Ishikawa (cell line): Measurements from ENCODE around the gene SEM1.

Experiments used
- EP300 ChIP-seq: IDR thresholded peaks from 2 replicates; pipeline ENCODE4 v1.6.1; 2012; ENCODE audit warnings: borderline replicate concordance
- FOXM1 ChIP-seq: IDR thresholded peaks from 2 replicates; pipeline ENCODE4 v1.6.1; 2012; ENCODE audit warnings: low read depth, borderline replicate concordance
- NFIC ChIP-seq: IDR thresholded peaks from 2 replicates; pipeline ENCODE4 v1.6.1; 2012
- TCF12 ChIP-seq: IDR thresholded peaks from 2 replicates; pipeline ENCODE4 v1.6.1; 2012; ENCODE audit warnings: low read depth
- TF ChIP-seq, protein P1 (sequence below): IDR thresholded peaks from 2 replicates; pipeline ENCODE4 v1.6.1; 2012

DNA sequence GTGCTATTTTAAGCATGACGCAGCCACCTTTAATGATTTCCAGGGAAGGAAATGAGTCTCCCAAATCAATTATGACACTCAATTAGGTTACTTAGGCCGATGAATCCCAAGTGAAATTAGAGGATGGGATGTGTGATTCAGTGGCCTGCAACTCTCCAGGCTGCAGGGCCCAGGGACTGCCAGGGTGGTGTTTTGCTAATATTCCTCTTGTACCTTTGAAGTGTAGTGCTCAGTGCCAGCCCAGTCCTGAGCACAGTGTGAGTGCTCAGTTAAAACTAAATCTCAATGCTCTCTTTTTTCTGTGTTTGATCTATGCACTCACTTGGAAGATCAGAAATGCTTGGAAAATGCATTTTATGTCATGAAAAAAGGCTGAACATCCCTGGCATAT lies 51.6 kb downstream of the SEM1 start:
- TF ChIP-seq TCF12 (no peak), EP300 (no peak), NFIC (no peak), FOXM1 (no peak)
- TF ChIP-seq, protein P1, sequence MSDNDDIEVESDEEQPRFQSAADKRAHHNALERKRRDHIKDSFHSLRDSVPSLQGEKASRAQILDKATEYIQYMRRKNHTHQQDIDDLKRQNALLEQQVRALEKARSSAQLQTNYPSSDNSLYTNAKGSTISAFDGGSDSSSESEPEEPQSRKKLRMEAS, result no peak
